GM12891 (cell line): ENCODE data around the gene LRRC74B.

Experiments
- PAX5 ChIP-seq: IDR thresholded peaks from 2 replicates; pipeline ENCODE4 v1.6.1; 2011; ENCODE audit warnings: low read length, moderate library complexity, mild to moderate bottlenecking; ENCODE audit not compliant: insufficient read depth, severe bottlenecking
- POLR2A ChIP-seq: IDR thresholded peaks from 2 replicates; pipeline ENCODE4 v1.6.1; 2011; ENCODE audit warnings: low read depth, low read length, control low read depth
- POLR2AphosphoS5 ChIP-seq: IDR thresholded peaks from 2 replicates; pipeline ENCODE4 v1.6.1; 2011; ENCODE audit warnings: low read depth, low read length, control low read depth
- POU2F2 ChIP-seq: IDR thresholded peaks from 2 replicates; pipeline ENCODE4 v1.6.1; 2011; ENCODE audit warnings: low read depth, mild to moderate bottlenecking, control low read depth, low read length, moderate library complexity
- SPI1 ChIP-seq: IDR thresholded peaks from 2 replicates; pipeline ENCODE4 v1.6.1; 2011; ENCODE audit warnings: low read depth, low read length, control low read depth
- TAF1 ChIP-seq: IDR thresholded peaks from 2 replicates; pipeline ENCODE4 v1.6.1; 2011; ENCODE audit warnings: low read depth, low read length, control low read depth

DNA sequence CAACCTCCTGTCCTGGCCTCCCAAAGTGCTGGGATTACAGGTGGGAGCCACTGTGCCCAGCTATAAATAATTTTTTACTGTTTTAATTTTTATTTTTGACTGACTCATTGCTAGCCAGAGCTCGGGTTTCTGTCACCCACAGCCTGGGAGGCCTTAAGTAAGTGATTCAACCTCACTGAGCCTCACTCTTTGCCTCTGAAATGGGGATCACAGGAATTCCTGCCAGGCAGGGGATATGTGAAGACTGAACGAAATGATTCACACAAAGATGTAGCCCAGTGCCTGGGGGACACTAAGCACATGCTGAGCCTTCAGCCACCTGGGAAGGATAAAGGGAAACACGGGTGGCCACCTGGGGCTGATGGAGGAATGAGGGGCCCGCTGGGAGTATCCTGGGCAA is 3.8 kb upstream of the LRRC74B start:
- TF ChIP-seq POLR2A (no peak), POLR2AphosphoS5 (no peak), SPI1 (no peak), TAF1 (no peak), POU2F2 (no peak), PAX5 (no peak)
